Renal cortex interstitium (tissue), 11 donors: ENCODE measurements around the gene FUOM. TPM values are rescaled to one million over a fixed set of nuclear protein-coding genes. Genes with fewer than 3 reads are reported as not detected.
A peak's percentile ranks its signal among the peaks of the same experiment; 100 is the strongest.
"Not testable (repeated sequence)": the region's sequence is repeated elsewhere in the genome, so short reads cannot be mapped to it uniquely, and the experiment has no call there.

Experiments
- DNase-seq, 11 donors: peaks; one replicate each; pipeline ENCODE4 v3.0.0-alpha.2; 2013; ENCODE audit warnings: low read depth in 9 of 11, low spot score in 4 of 11; ENCODE audit errors: extremely low read depth in 1 of 11
- polyA plus RNA-seq, 3 donors: library from polyadenylated mRNA; unstranded; fragments of 120-200 nt; gene quantifications; one replicate each; pipeline ENCODE4 v1.2.1, GENCODE V29; 2013; ENCODE audit not compliant: insufficient read length in 3 of 3

FUOM gene
- polyA plus RNA-seq, 3 donors = 14.3 to 22.4 (median 20.8) TPM

- DNase-seq = no peak
Observed at GRCh38 chr10:133377025-133377817, 19.4 kb upstream of the FUOM start.

GRCh38 chr10:133376183-133376582 lies 18.4 kb upstream of the FUOM start:
- not testable (repeated sequence) for DNase-seq

- no peak for DNase-seq
Observed at GRCh38 chr10:133375357-133376115, 17.7 kb upstream of the FUOM start.

GRCh38 chr10:133373174-133374090 lies 15.6 kb upstream of the FUOM start, which contains the start of gene ECHS1:
Gene ECHS1 (minus strand): TSS chr10:133373354. CDS start chr10:133373333, 21 bp downstream.
- peak; percentile 78 to 96 (median 92) for DNase-seq

- DNase-seq = no peak
Observed at GRCh38 chr10:133372507-133372906, 14.7 kb upstream of the FUOM start.

GRCh38 chr10:133370030-133370786 lies 12.4 kb upstream of the FUOM start:
- no peak for DNase-seq

- no peak for DNase-seq
Observed at GRCh38 chr10:133368153-133368552, 10.3 kb upstream of the FUOM start.

- DNase-seq = not testable (repeated sequence)
Observed at GRCh38 chr10:133367461-133367860, 9.6 kb upstream of the FUOM start.

GRCh38 chr10:133366751-133367150 lies 8.9 kb upstream of the FUOM start:
- DNase-seq = no peak

- no peak for DNase-seq
Observed at GRCh38 chr10:133366130-133366478, 8.3 kb upstream of the FUOM start.

GRCh38 chr10:133365461-133366129 lies 7.8 kb upstream of the FUOM start:
- DNase-seq = no peak

GRCh38 chr10:133364645-133365431 lies 7.0 kb upstream of the FUOM start:
- no peak for DNase-seq

GRCh38 chr10:133362846-133363245 lies 5.0 kb upstream of the FUOM start:
- no peak for DNase-seq

GRCh38 chr10:133361773-133362441 lies 4.1 kb upstream of the FUOM start:
- no peak for DNase-seq

GRCh38 chr10:133361227-133361626 lies 3.4 kb upstream of the FUOM start:
- DNase-seq = no peak

- DNase-seq = no peak
Observed at GRCh38 chr10:133359972-133360610, 2.3 kb upstream of the FUOM start.
